ENCODE data around the gene ASXL3. TPM values are rescaled to one million over a fixed set of nuclear protein-coding genes. Genes with fewer than 3 reads are reported as not detected.

ASXL3 gene
- total RNA-seq, 1 experiment from 2014 or later: not detected

Other genes starting within 250 kb of the ASXL3 start
- not detected in 2 replicates for gene CCDC178, start 137.5 kb upstream of the ASXL3 start, total RNA-seq (2014; rRNA removed; shearing (Covaris generic); ENCODE audit: low replicate concordance)